PC-3 (cell line): ENCODE data around the gene ZCCHC3.

Experiments
- CTCF ChIP-seq: fragments of 300-600 bp; sonication (generic); conservative IDR thresholded peaks from 2 replicates; pipeline ENCODE4 v1.5.1; 2017; ENCODE audit warnings: antibody characterized with exemption, low read depth, mild to moderate bottlenecking, low read length
- EZH2phosphoT487 ChIP-seq: fragments of 300-600 bp; sonication (generic); IDR thresholded peaks from 2 replicates; pipeline ENCODE4 v1.6.1; 2018; ENCODE audit warnings: mild to moderate bottlenecking, antibody characterized with exemption, low read length, borderline replicate concordance

DNA sequence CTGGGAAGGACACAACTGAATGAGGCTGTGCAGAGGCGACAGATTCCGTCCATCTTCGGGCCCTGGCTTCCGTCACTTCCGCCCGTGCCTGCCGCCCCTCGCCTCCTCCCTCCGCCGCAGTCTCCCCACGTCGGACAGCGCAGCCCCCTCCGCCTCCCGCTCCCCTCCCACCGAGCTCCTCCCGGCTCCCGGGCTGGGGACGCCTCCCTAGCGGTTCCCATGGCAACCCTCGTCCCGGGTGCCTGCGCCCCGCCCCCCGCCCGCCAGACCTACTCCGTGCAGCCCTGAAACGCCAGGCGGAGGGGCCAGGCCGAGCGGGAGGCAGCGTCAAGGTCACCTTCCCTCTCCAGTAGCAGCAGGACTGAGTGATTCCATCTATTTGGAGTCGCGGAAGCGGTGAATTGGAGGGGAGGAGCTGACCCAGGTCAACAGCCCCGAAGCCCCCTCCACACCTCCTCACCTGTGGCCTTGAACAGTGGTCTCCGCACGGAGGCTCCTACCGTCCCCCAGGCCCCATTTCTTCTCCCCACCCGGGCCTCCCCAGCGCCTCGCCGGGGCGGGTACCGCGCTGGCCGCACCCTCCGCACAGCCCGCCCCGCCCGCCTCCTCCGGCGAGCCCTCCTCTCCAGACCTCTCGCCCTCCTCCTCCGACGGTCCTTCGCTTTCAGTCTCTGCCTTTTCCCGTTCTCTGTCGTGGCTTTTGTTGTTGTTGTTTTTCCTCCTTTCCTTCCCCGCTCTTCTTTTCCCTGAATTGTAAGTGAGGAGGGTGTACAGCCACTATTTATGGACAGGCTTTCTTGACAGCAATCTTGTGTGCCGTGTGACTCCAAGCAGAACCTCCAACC is 50.5 kb downstream of the ZCCHC3 start:
- TF ChIP-seq CTCF (no peak), EZH2phosphoT487 (no peak)
